SK-N-SH (cell line): ENCODE data around the gene KMT2E. TPM values are rescaled to one million over a fixed set of nuclear protein-coding genes. Genes with fewer than 3 reads are reported as not detected.

Experiments used
- CTCF ChIA-PET: fragments of 300-600, 350-600 bp; formaldehyde crosslinking; extraction: SDS; loops from one replicate; lab custom pipeline; 2021; lab: Yijun Ruan, JAX
- POLR2A ChIA-PET: fragments of 350-600 bp; sonication (Branson Sonifier 250); formaldehyde crosslinking; extraction: SDS; loops from one replicate; lab custom pipeline; 2020; ENCODE audit warnings: antibody characterized with exemption, inconsistent platforms; lab: Yijun Ruan, JAX
- DNase-seq: peaks from one replicate; pipeline ENCODE4 v3.0.0; 2012
- H2AFZ ChIP-seq: fragments of 200-600 bp; sonication (generic); 2 replicates; pipeline ENCODE4 v1.8.1; 2016; ENCODE audit warnings: antibody characterized with exemption, mild to moderate bottlenecking, low read depth
- H3F3A ChIP-seq: fragments of 200-600 bp; sonication (generic); replicated peaks from 2 replicates; pipeline ENCODE3; 2016; ENCODE audit warnings: antibody characterized with exemption, mild to moderate bottlenecking; ENCODE audit not compliant: insufficient read depth
- H3K27ac ChIP-seq, 2 experiments: fragments of 200-500 bp in 1 of 2; fragments of 200-600 bp in 1 of 2; sonication (Bioruptor generic) in 1 of 2; sonication (generic), shearing (Covaris generic) in 1 of 2; 2 replicates each; pipeline versions ENCODE4 v1.5.1 to v1.6.1; 2014 to 2016; ENCODE audit warnings: low read depth in 2 of 2, inconsistent platforms in 1 of 2, low read length in 1 of 2, mild to moderate bottlenecking in 1 of 2, mixed read lengths in 1 of 2
- H3K27me3 ChIP-seq: fragments of 200-600 bp; sonication (generic), shearing (Covaris generic); 2 replicates; pipeline ENCODE4 v1.6.1; 2016; ENCODE audit warnings: mixed run types; ENCODE audit not compliant: insufficient read depth
- H3K36me3 ChIP-seq, 2 experiments: fragments of 200-500 bp in 1 of 2; fragments of 200-600 bp in 1 of 2; sonication (Bioruptor generic) in 1 of 2; sonication (generic) in 1 of 2; replicated peaks in 1 of 2; 2 replicates each; pipeline versions ENCODE3 to v1.5.1; 2014 to 2016; ENCODE audit warnings: low read length in 1 of 2, mild to moderate bottlenecking in 1 of 2; ENCODE audit not compliant: insufficient read depth in 2 of 2, control insufficient read depth in 1 of 2
- H3K4me1 ChIP-seq, 2 experiments: fragments of 200-500 bp in 1 of 2; fragments of 200-600 bp in 1 of 2; sonication (Bioruptor generic) in 1 of 2; sonication (generic), shearing (Covaris generic) in 1 of 2; 2 replicates each; pipeline versions ENCODE4 v1.5.1 to v1.6.1; 2014 to 2016; ENCODE audit warnings: low read depth in 1 of 2, low read length in 1 of 2, mixed run types in 1 of 2; ENCODE audit not compliant: insufficient read depth in 2 of 2, control insufficient read depth in 1 of 2
- H3K4me2 ChIP-seq: fragments of 200-600 bp; sonication (generic), shearing (Covaris generic); 2 replicates; pipeline ENCODE4 v1.6.1; 2017; ENCODE audit warnings: mixed run types
- H3K4me3 ChIP-seq, 2 experiments: fragments of 200-500 bp in 1 of 2; fragments of 200-600 bp in 1 of 2; sonication (Bioruptor generic) in 1 of 2; sonication (generic), shearing (Covaris generic) in 1 of 2; 2 replicates each; pipeline versions ENCODE4 v1.5.1 to v1.8.1; 2014 to 2016; ENCODE audit warnings: low read depth in 2 of 2, inconsistent platforms in 1 of 2, low read length in 1 of 2, mild to moderate bottlenecking in 1 of 2, mixed read lengths in 1 of 2, moderate library complexity in 1 of 2
- H3K79me2 ChIP-seq: fragments of 200-600 bp; sonication (generic); 2 replicates; pipeline ENCODE4 v1.8.1; 2017; ENCODE audit warnings: mild to moderate bottlenecking; ENCODE audit not compliant: insufficient read depth
- H3K9ac ChIP-seq: fragments of 200-600 bp; sonication (generic); 2 replicates; pipeline ENCODE4 v1.6.1; 2017; ENCODE audit warnings: mixed run types
- H3K9me2 ChIP-seq: fragments of 200-600 bp; sonication (generic); 2 replicates; pipeline ENCODE4 v1.6.1; 2017; ENCODE audit warnings: mixed run types
- H3K9me3 ChIP-seq: fragments of 200-600 bp; sonication (generic); 2 replicates; pipeline ENCODE4 v1.6.1; 2017; ENCODE audit warnings: mixed run types, mild to moderate bottlenecking, moderate library complexity
- H4K20me1 ChIP-seq: fragments of 200-600 bp; sonication (generic); 2 replicates; pipeline ENCODE4 v1.6.1; 2017; ENCODE audit warnings: mild to moderate bottlenecking, mixed run types; ENCODE audit not compliant: insufficient read depth
- CTCF ChIP-seq: fragments of 200-600 bp; sonication (generic); IDR thresholded peaks from 2 replicates; pipeline ENCODE4 v1.6.1; 2017; ENCODE audit warnings: antibody characterized with exemption, mild to moderate bottlenecking, moderate library complexity
- ELF1 ChIP-seq: IDR thresholded peaks from 2 replicates; pipeline ENCODE4 v1.4.0; 2012
- EZH2phosphoT487 ChIP-seq: fragments of 200-600 bp; sonication (generic); IDR thresholded peaks from 2 replicates; pipeline ENCODE4 v1.6.1; 2017; ENCODE audit warnings: low read depth, mixed run types, mild to moderate bottlenecking, antibody characterized with exemption, moderate library complexity, borderline replicate concordance
- FOXM1 ChIP-seq: IDR thresholded peaks from 2 replicates; pipeline ENCODE4 v1.4.0; 2012; ENCODE audit warnings: low read depth, mild to moderate bottlenecking
- GABPA ChIP-seq: IDR thresholded peaks from 2 replicates; pipeline ENCODE4 v1.4.0; 2012; ENCODE audit warnings: low read depth, mild to moderate bottlenecking
- RXRA ChIP-seq: IDR thresholded peaks from 2 replicates; pipeline ENCODE4 v1.4.0; 2012; ENCODE audit warnings: low read depth, mild to moderate bottlenecking, borderline replicate concordance
- TAF1 ChIP-seq: IDR thresholded peaks from 2 replicates; pipeline ENCODE4 v1.6.1; 2012; ENCODE audit warnings: low read depth, mild to moderate bottlenecking, low read length, moderate library complexity, borderline replicate concordance
- USF1 ChIP-seq: IDR thresholded peaks from 2 replicates; pipeline ENCODE4 v1.4.0; 2012; ENCODE audit warnings: low read depth, borderline replicate concordance
- WGBS: methylation state at CpG from one replicate; pipeline ENCODE4 v1.1.6; 2017; ENCODE audit warnings: low lambda C conversion rate; 5-methylcytosine and 5-hydroxymethylcytosine counted together
- polyA plus RNA-seq, 3 experiments: library from polyadenylated mRNA; depleted of rRNA; stranded (reverse); fragments of >200 nt; gene quantifications; 2 replicates each; pipeline ENCODE4 v1.2.3, GENCODE V29; 2012
- TF ChIP-seq, protein P1 (sequence below): IDR thresholded peaks from 2 replicates; pipeline ENCODE4 v1.4.0; 2012; ENCODE audit warnings: low read depth

KMT2E gene
- polyA plus RNA-seq, 1 of the 3 experiments (the other 2 are of a cell fraction), result 6.4 TPM

DNA sequence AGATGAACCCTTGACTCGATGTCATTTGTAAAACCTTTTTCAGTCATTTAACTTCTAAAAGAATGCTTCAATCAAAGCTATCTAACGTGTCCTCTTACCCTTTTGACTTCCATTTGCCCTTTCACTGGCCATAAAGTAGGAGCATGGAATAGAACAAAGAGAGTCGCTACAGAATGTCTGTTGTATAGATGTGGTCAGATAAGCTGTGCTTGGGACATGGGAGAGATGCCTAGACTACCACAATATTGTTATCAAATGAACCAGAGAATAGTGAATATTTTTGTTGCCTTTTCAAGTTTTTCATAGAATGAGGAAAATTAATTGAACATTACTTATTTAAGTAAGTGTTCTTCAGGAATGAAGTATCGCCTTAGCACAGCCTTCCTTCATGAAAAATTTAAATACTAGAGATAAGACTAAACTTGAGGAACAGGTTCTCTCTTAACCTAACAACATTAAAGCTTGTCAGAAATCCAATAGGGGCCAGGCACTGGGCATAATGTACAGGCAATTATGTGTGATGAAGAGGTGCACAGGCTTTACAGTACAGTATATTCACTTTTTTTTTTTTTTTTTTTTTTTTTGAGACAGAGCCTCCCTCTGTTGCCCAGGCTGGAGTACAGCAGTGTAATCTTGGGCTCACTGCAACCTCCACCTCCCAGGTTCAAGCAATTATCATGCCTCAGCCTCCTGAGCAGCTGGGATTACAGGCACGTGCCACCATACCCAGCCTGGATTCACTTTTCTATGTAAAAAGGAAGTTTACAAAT is 7.5 kb upstream of the KMT2E start:
- Histone ChIP-seq H3K9me3 (no peaks in the 10 kb centered on the region), H3K27ac (peak overlapping the region; percentile 1 to 5; a peak in 1 of 4 replicates), H4K20me1 (no peaks in the 10 kb centered on the region; the same call in 1 of the 2 replicates), H3K4me2 (peak overlapping the region; percentile 17; the same call in 1 of the 2 replicates), H3K36me3 (peaks cover 31 to 39% of the 10 kb centered on the region in 2 experiments)
- POLR2A ChIA-PET, result interaction anchor here (1.3 to 1.9 kb wide), 3 partner anchors 7 to 25 kb away, joined by 3 to 6 read pairs (median 3); no protein-coding TSS in a partner anchor
- TF ChIP-seq ELF1 (no peak), CTCF (peak; percentile 25; the same call in 1 of the 2 replicates)
- TF ChIP-seq, all 33 proteins: peak for 1
- 80% methylated on average over 5 of the region's 5 CpGs for WGBS
- H3K9ac ChIP-seq, result no peak overlapping the region
- no peak for DNase-seq
- peaks cover 37% of the 10 kb centered on the region for H3F3A ChIP-seq
- no peak overlapping the region for H3K4me3 ChIP-seq
- CTCF ChIA-PET, result interaction anchor here (0.6 to 3.1 kb wide), 7 partner anchors 9 to 683 kb away, joined by 3 to 13 read pairs (median 3); no protein-coding TSS in a partner anchor
- H2AFZ ChIP-seq, result no peak overlapping the region
- no peaks in the 10 kb centered on the region; the same call in 1 of the 2 replicates for H3K79me2 ChIP-seq
- H3K27me3 ChIP-seq, result no peaks in the 10 kb centered on the region
- peaks cover 34 to 47% of the 10 kb centered on the region in 2 experiments for H3K4me1 ChIP-seq
- H3K9me2 ChIP-seq, result no peaks in the 10 kb centered on the region

DNA sequence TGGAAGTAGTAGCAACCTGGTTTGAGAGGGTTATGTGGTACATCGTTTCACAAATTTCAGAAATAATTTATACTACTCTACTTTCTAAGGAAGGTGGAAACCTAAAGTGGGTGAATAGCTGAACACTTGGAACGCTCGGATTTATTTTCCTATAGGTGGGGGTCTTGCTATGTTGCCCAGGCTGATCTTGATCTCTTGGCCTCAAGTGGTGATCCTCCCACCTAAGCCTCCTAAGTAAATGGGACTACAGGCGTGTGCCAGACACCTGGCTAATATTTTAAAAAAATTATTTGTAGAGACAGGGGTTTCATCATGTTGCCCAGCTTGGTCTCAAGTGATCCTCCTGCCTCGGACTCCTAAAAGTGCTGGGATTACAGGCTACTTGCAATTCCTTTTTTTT is 6.7 kb upstream of the KMT2E start:
- Histone ChIP-seq H3F3A (peaks cover 35% of the 10 kb centered on the region), H3K27me3 (no peaks in the 10 kb centered on the region), H3K79me2 (no peaks in the 10 kb centered on the region; the same call in 1 of the 2 replicates), H4K20me1 (no peaks in the 10 kb centered on the region; the same call in 1 of the 2 replicates), H3K4me3 (no peak overlapping the region), H3K36me3 (peaks cover 27 to 31% of the 10 kb centered on the region in 2 experiments), H3K4me2 (peak overlapping the region; percentile 17; the same call in 1 of the 2 replicates), H3K9ac (no peak overlapping the region), H3K27ac (no peak overlapping the region; a peak in 1 of 4 replicates), H2AFZ (no peak overlapping the region), H3K4me1 (peaks cover 34 to 41% of the 10 kb centered on the region in 2 experiments), H3K9me2 (no peaks in the 10 kb centered on the region), H3K9me3 (no peaks in the 10 kb centered on the region)
- 91% methylated on average over 5 of the region's 5 CpGs for WGBS
- CTCF ChIA-PET, result interaction anchor here (0.6 to 3.1 kb wide), 5 partner anchors 19 to 682 kb away, joined by 3 to 13 read pairs (median 3); no protein-coding TSS in a partner anchor
- POLR2A ChIA-PET, result interaction anchor here (1.6 to 1.9 kb wide), 2 partner anchors 24 to 26 kb away, joined by 3 to 6 read pairs; no protein-coding TSS in a partner anchor
- DNase-seq, result no peak
- no peak for TF ChIP-seq FOXM1
- no peak for TF ChIP-seq RXRA
- no peak for TF ChIP-seq EZH2phosphoT487
- TF ChIP-seq, protein P1, sequence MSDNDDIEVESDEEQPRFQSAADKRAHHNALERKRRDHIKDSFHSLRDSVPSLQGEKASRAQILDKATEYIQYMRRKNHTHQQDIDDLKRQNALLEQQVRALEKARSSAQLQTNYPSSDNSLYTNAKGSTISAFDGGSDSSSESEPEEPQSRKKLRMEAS, result no peak
- no peak for TF ChIP-seq TAF1
- TF ChIP-seq GABPA, result no peak
- no peak for TF ChIP-seq USF1
- TF ChIP-seq, all 33 proteins: peak for 0
